HL-60 (cell line): ENCODE measurements around the gene CALU.

Source experiments
- DNase-seq, 2 experiments: peaks; one replicate each; pipeline ENCODE4 v3.0.0-alpha.2; 2010 to 2020; ENCODE audit warnings: low read depth in 1 of 2, low spot score in 1 of 2
- H3K27ac ChIP-seq: fragments of 250-450 bp; sonication (Bioruptor Pico); replicated peaks from 2 replicates; pipeline ENCODE4 v1.5.1; 2020; ENCODE audit warnings: mild to moderate bottlenecking, moderate library complexity
- H3K27me3 ChIP-seq: fragments of 250-450 bp; sonication (Bioruptor Pico); 2 replicates; pipeline ENCODE4 v1.5.1; 2021; ENCODE audit warnings: mild to moderate bottlenecking, moderate library complexity; ENCODE audit not compliant: insufficient read depth, poor library complexity, severe bottlenecking
- H3K4me3 ChIP-seq: replicated peaks from 2 replicates; pipeline ENCODE4 v1.5.1; 2011; ENCODE audit warnings: mild to moderate bottlenecking, control low read depth, low read length; ENCODE audit not compliant: insufficient read depth
- CTCF ChIP-seq: IDR thresholded peaks from one replicate; pipeline ENCODE4 v1.5.1; 2011; ENCODE audit warnings: low read length, control low read depth, inconsistent platforms; ENCODE audit not compliant: insufficient read depth
- GABPA ChIP-seq: IDR thresholded peaks from 2 replicates; pipeline ENCODE4 v1.6.1; 2012; ENCODE audit warnings: low read depth
- POLR2AphosphoS5 ChIP-seq: IDR thresholded peaks from 2 replicates; pipeline ENCODE4 v1.6.1; 2012; ENCODE audit warnings: low read depth
- REST ChIP-seq: IDR thresholded peaks from 2 replicates; pipeline ENCODE4 v1.6.1; 2012; ENCODE audit warnings: low read depth; ENCODE audit not compliant: insufficient replicate concordance
- SPI1 ChIP-seq: IDR thresholded peaks from 2 replicates; pipeline ENCODE4 v1.6.1; 2012; ENCODE audit warnings: low read depth, mild to moderate bottlenecking, borderline replicate concordance

The CALU gene

GRCh38 chr7:128767475-128768110 lies 28.4 kb downstream of the CALU start:
- Histone ChIP-seq H3K27ac (no peak overlapping the region), H3K4me3 (no peak overlapping the region), H3K27me3 (no peaks in the 10 kb centered on the region)
- DNase-seq = no peak
- TF ChIP-seq SPI1 (no peak), CTCF (no peak), GABPA (no peak), REST (no peak), POLR2AphosphoS5 (no peak)

GRCh38 chr7:128770233-128770632 lies 31.1 kb downstream of the CALU start:
- no peaks in the 10 kb centered on the region for H3K27me3 ChIP-seq
- no peak for TF ChIP-seq REST
- TF ChIP-seq CTCF = no peak
- TF ChIP-seq SPI1 = no peak
- no peak for TF ChIP-seq GABPA
- TF ChIP-seq POLR2AphosphoS5 = no peak
- no peak for DNase-seq
- no peak overlapping the region for H3K27ac ChIP-seq
- H3K4me3 ChIP-seq = no peak overlapping the region

GRCh38 chr7:128773604-128774003 lies 34.4 kb downstream of the CALU start:
- H3K27me3 ChIP-seq = no peaks in the 10 kb centered on the region
- DNase-seq = no peak
- TF ChIP-seq SPI1 (no peak), CTCF (no peak), GABPA (no peak), REST (no peak), POLR2AphosphoS5 (no peak; the same call in none of the 2 replicates)
- no peak overlapping the region for H3K4me3 ChIP-seq
- no peak overlapping the region for H3K27ac ChIP-seq
